CD4-positive, alpha-beta T cell treated with Interleukin-12 subunit alpha and Interleukin-12 subunit beta, for 1 hour (primary cell): Measurements from ENCODE around the gene MSANTD4.
A peak's percentile ranks its signal among the peaks of the same experiment; 100 is the strongest.
"Not testable (repeated sequence)": the region's sequence is repeated elsewhere in the genome, so short reads cannot be mapped to it uniquely, and the experiment has no call there.

Experiments used
- DNase-seq: peaks from one replicate; pipeline ENCODE4 v3.0.0-alpha.2; 2020

Gene MSANTD4

GRCh38 chr11:106021967-106022794 is at the start of gene MSANTD4:
TSS of gene MSANTD4 (minus strand) at chr11:106022240. CDS start at chr11:106010917, 11,323 bp downstream.
- peak; percentile 97 for DNase-seq

GRCh38 chr11:106070606-106071005 is 48.6 kb upstream of the MSANTD4 start:
- no peak for DNase-seq

GRCh38 chr11:106063009-106063408 is 41.0 kb upstream of the MSANTD4 start:
- no peak for DNase-seq

DNA sequence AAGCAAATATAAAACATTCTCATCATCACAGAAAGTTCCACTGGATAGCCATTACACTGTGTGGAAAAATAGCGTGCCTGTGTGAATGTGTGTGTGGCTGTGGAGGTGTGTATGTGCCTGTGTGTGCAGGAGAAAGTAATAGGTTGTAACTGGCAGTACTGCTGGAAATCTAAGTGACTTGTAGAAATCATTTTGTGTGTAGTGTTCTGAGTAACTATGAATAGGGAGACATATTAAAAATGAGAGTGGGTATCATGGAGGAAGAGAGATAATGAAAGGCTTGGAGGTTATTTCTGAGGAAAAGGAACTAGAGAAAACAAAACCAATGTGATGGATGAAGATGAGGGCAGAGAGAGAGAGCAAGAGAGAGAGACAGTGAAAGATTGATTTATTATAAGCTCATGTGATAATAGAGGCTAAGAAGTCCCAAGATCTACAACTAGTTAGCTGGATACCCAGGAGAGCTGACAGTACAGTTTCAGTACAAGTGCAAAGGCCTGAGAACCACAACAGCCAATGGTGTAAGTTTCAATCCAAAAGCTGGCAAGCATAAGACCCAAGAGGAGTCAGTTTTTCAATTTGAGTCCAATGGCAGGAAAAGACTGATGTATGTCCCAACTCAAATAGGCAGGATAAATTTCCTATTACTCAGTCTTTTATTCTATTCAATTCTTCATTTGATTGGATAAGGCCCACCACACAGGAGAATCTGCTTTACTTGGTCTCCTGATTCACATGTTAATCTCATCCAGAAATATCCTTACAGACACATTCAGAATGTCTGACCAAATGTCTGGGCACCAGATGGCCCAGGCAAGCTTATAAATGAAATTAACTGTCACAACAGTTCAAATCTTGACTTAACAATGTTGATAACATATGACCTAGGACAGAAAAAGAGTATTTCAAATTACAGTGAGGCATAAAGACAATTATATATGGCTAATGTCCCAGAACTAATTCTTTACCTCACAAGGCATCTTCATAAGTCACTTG is 40.2 kb upstream of the MSANTD4 start:
- DNase-seq: no peak

DNA sequence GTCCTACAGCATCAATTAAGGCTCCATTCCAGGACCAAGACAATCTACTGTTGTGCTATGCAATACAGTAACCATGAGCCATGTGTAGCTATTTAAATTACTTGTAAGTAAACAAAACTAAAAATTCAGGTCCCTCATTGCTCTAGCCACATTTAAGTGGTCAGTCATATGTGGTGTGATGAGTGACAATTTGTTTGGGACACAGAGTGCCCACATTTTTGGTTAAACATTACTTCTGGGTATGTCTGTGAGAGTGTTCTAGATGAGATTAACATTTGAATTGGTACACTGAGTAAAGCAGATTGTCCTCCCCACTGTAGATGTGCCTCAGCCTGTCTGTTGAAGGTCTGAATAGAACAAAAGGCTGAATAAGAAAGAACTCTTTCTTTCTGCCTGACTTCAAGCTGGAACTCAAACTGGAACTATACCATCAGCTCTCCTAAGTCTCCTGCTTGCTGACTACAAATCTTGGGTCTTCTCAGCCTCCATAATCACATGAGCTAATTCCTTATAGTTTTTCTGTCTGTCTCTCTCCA is 39.3 kb upstream of the MSANTD4 start:
- DNase-seq: no peak

- no peak for DNase-seq
These were observed 37.6 kb upstream of the MSANTD4 start for GRCh38 chr11:106059617-106060016.

- not testable (repeated sequence) for DNase-seq
These were observed 36.3 kb upstream of the MSANTD4 start for GRCh38 chr11:106058377-106058776.

DNA sequence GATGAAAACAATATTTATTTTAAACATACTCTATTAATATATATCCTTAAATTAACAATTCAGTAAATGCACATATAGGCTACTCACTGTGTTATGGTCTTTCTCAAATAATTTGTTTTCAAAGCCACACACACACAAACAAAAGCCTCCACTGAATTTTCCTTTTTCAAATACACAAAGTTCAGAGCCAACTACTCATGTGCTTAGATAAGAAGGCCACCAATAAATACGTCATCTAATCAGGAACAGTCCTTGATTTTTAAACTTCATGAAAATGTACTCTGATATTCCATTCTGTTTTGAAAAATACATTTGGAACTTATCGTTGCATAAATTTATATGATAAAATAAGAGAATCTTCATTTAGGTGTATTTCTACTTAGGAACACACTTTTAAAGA is 29.1 kb upstream of the MSANTD4 start:
- DNase-seq: no peak

- no peak for DNase-seq
These were observed 27.9 kb upstream of the MSANTD4 start for GRCh38 chr11:106049727-106050476.

DNA sequence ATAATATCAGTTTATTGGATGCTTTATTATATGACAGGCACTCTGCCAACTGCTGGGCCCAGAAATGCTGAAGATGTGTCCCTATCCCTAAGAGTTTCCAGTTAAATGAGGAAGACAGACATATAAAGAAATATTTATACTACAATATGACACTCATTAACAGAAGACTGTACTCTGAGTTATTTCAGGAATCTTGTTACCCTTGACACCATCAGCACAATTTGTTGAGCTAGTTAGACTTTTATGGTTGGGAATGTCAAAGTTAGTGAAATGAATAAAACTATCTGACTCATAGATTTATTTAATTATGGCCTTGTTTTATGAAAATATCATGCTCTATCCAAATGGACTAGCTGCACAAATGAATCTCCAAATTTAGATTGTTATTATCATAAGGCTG is 25.6 kb upstream of the MSANTD4 start:
- DNase-seq: no peak

- no peak for DNase-seq
These were observed 21.5 kb upstream of the MSANTD4 start for GRCh38 chr11:106043540-106043939.

DNA sequence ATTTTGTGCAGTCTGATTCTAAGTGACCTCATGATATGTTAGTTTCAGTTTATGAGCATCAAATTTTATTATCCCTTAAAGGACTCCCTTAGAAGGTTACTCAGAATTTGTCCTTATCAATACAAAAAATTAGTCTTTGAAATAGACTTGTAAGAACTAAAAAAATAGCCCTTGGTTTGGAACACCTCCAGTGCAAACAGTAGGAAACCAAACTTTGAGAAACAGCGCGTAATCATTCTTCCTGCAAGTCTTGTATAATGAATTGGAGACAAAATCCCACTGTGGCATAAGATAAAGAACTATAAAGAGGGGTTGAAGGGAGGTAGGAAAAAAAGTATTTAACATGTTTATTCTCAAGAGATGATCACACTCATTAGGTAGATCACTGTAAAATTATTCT is 10.8 kb upstream of the MSANTD4 start:
- DNase-seq: no peak

GRCh38 chr11:106031936-106032335 is 9.9 kb upstream of the MSANTD4 start:
- DNase-seq: no peak

GRCh38 chr11:106031202-106031810 is 9.3 kb upstream of the MSANTD4 start:
- DNase-seq: no peak

- no peak for DNase-seq
These were observed 8.6 kb upstream of the MSANTD4 start for GRCh38 chr11:106030609-106031008.

- DNase-seq: no peak
These were observed 795 bp upstream of the MSANTD4 start for GRCh38 chr11:106022795-106023275.

GRCh38 chr11:106021181-106021966 is 666 bp downstream of the MSANTD4 start:
- DNase-seq: no peak

DNA sequence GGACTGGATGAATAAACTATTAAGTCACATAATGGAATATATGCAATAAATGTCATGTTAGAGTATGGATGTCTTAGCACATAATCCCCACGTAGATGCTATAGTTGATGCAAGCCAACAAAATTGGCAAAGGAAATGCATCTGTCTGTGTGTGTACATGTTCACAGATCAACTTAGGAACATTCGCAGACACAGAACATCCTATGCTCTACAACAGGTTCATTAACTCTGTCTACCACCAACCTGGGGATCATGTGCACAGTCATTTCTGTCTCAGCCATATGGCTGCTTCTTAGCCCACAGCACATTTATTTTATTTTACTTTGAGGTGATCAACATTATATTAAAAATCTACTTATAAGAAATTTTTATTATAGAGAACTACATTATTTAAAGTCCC is 4.9 kb downstream of the MSANTD4 start:
- no peak for DNase-seq

- no peak for DNase-seq
These were observed 7.0 kb downstream of the MSANTD4 start for GRCh38 chr11:106015066-106015465.

DNA sequence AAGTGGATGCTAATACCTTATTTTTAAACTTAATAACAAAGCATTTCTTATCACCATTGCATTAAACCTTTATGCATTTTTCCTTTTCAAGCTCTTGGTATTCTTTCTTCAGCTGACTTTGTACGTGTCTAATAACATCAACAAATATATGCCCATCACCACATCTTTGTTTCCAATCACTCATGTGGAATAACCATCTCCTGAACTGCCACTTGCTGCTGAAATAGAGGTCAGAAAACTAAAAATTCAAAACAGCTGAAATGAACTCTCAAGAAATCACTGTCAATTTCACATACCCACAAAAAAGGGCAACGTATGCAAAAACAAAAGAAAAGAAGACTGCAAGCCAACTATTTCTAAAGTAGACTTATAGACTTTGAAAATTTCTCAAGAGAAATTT is 7.4 kb downstream of the MSANTD4 start:
- DNase-seq: no peak

DNA sequence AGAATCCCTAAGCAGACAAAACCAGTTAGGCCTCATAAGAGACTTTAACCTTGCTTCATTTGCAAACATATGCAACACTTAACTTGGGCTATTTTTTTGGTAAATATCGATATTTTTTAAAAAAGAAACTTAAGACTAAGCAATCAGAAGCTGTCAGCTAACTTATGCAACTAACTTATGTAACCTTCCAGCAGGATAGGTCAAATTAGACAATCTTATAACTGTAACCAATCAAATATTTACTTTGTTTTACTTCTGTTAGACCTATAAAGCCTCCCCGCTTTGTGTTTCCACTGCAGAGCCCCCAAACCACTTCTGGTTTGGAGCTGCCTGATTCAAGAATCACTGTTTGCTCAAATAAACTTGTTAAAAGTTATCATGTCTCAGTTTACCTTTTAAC is 8.0 kb downstream of the MSANTD4 start:
- no peak for DNase-seq
